ENCODE data around the gene FANCC.

FANCC gene

GRCh38 chr9:95126739-95127138, 190.8 kb downstream of the FANCC start:
- peak overlapping the region; percentile 54 for H3K27ac ChIP-seq
- TF ChIP-seq CTCF (conservative IDR thresholded peaks at IDR 0.05): no peak

GRCh38 chr9:95125652-95126051, 191.9 kb downstream of the FANCC start:
- TF ChIP-seq CTCF (conservative IDR thresholded peaks at IDR 0.05): no peak
- peak overlapping the region; percentile 75 for H3K27ac ChIP-seq

- peak; percentile 47 for TF ChIP-seq CTCF (conservative IDR thresholded peaks at IDR 0.05)
- H3K27ac ChIP-seq: peak overlapping the region; percentile 75
Measured at GRCh38 chr9:95124582-95125367, 192.7 kb downstream of the FANCC start.

GRCh38 chr9:95120781-95121370, 196.6 kb downstream of the FANCC start:
- peak overlapping the region; percentile 53 for H3K27ac ChIP-seq
- TF ChIP-seq CTCF (conservative IDR thresholded peaks at IDR 0.05): no peak

GRCh38 chr9:95118596-95118995, 198.9 kb downstream of the FANCC start:
- TF ChIP-seq CTCF (conservative IDR thresholded peaks at IDR 0.05): no peak
- no peak overlapping the region for H3K27ac ChIP-seq

- H3K27ac ChIP-seq: peak overlapping the region; percentile 43
- no peak for TF ChIP-seq CTCF (conservative IDR thresholded peaks at IDR 0.05)
Measured at GRCh38 chr9:95116808-95117204, 200.7 kb downstream of the FANCC start.

- peak overlapping the region; percentile 43 for H3K27ac ChIP-seq
Measured at GRCh38 chr9:95116002-95116807, 201.3 kb downstream of the FANCC start.

More at GRCh38 chr9:95116002-95116807, 201.3 kb downstream of the FANCC start:
- TF ChIP-seq CTCF (conservative IDR thresholded peaks at IDR 0.05): peak; percentile 80
